ENCODE results near the gene AFG3L2. TPM values are rescaled to one million over a fixed set of nuclear protein-coding genes. Genes with fewer than 3 reads are reported as not detected.
A peak's percentile ranks its signal among the peaks of the same experiment; 100 is the strongest.

Gene AFG3L2
- total RNA-seq, 1 donor from 2014 or later: 46.7 TPM

DNA sequence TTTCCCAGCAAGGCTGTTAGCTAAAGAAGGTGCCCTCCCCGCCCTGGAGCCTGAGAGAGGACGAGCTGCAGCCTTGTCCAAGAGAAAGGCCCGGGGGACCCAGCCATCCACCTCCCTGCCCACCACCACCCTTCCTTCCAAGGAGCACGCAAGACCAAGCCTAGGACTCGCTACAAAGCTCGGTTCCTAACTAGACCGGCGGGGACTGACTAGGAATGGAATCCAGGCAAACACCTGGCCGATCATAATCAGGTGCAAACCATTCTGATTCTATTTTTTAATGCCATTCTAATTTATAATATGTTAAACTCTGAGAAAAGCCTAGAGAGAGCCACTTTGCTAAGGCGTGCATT lies 88.6 kb downstream of the AFG3L2 start:
- Mint-ChIP-seq H3K36me3 (ENCODE audit: low read depth, unreplicated experiment) (no peaks in the 10 kb centered on the region), H3K27ac (ENCODE audit: unreplicated experiment) (peak overlapping the region; percentile 95), H3K4me1 (ENCODE audit: low read depth, unreplicated experiment) (peaks cover 10% of the 10 kb centered on the region), H3K9me3 (ENCODE audit: unreplicated experiment) (no peaks in the 10 kb centered on the region), H3K4me3 (ENCODE audit: unreplicated experiment) (peak overlapping the region; percentile 76), H3K27me3 (ENCODE audit: low read depth, unreplicated experiment) (peaks cover 2% of the 10 kb centered on the region)
- Histone ChIP-seq H2AFZ (ENCODE audit: low read depth, low read length) (peak overlapping the region; percentile 91), H3K27me3 (ENCODE audit: insufficient read depth, low read length) (no peaks in the 10 kb centered on the region), H3K36me3 (ENCODE audit: insufficient read depth, low read length) (no peaks in the 10 kb centered on the region), H3K79me2 (ENCODE audit: insufficient read depth, low read length) (no peaks in the 10 kb centered on the region), H3K9me3 (ENCODE audit: insufficient read depth, low read depth, low read length) (no peaks in the 10 kb centered on the region), H3K4me2 (ENCODE audit: low read length) (peak overlapping the region; percentile 94), H3K4me3 (ENCODE audit: insufficient read depth, low read depth, low read length) (peak overlapping the region; percentile 62), H4K20me1 (ENCODE audit: insufficient read depth, low read length) (no peaks in the 10 kb centered on the region), H3K27ac (ENCODE audit: low read depth, low read length) (peak overlapping the region; percentile 89), H3K4me1 (ENCODE audit: insufficient read depth, low read length) (peaks cover 20% of the 10 kb centered on the region), H3K9ac (ENCODE audit: low read length) (peak overlapping the region; percentile 88)
- DNase-seq (ENCODE audit: low read depth) (no peak), FAIRE-seq (no peak)
- TF ChIP-seq, protein P1, sequence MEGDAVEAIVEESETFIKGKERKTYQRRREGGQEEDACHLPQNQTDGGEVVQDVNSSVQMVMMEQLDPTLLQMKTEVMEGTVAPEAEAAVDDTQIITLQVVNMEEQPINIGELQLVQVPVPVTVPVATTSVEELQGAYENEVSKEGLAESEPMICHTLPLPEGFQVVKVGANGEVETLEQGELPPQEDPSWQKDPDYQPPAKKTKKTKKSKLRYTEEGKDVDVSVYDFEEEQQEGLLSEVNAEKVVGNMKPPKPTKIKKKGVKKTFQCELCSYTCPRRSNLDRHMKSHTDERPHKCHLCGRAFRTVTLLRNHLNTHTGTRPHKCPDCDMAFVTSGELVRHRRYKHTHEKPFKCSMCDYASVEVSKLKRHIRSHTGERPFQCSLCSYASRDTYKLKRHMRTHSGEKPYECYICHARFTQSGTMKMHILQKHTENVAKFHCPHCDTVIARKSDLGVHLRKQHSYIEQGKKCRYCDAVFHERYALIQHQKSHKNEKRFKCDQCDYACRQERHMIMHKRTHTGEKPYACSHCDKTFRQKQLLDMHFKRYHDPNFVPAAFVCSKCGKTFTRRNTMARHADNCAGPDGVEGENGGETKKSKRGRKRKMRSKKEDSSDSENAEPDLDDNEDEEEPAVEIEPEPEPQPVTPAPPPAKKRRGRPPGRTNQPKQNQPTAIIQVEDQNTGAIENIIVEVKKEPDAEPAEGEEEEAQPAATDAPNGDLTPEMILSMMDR (IDR thresholded peaks at IDR 0.05; ENCODE audit: insufficient read depth, low read depth, low read length): no peak
- no peak for TF ChIP-seq EZH2 (IDR thresholded peaks at IDR 0.05; ENCODE audit: insufficient read depth, low read length)

DNA sequence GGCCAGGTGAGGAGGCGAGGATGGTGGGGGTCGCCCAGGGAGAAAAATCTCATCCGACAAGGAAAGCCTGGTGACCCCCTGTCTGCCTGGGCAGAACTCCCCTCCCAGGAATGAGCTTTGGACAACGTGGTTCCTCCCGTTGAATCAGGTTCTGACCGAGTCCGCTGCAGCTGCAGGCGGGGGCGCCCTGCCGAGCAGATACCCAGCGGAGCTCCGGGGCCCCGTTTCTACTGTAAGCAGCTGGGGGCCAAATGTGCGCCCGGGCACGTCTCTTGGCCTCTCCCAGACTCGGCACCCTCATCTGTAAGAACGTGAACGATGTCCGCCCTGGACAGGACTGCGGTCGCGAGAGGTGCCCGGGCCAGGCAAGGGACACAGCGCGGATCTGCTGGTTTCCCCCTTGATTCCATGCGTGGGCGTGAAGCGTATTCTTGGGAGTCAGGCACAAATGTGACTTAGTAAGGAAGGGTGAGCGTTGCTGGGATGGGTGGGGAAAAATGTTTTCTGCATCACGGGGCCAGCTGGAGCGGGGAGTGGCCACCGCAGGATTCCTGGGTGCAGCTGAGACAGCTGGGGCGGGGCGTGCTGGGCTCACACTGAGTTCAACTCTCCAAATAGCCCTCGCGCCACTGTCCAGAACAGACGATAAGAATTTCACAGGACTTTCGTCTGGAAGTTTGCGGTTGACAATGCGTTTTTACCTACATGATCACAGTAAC lies 89.2 kb downstream of the AFG3L2 start:
- H3K9me3 ChIP-seq (ENCODE audit: insufficient read depth, low read depth, low read length): no peaks in the 10 kb centered on the region
- peak overlapping the region; percentile 76 for H3K4me3 Mint-ChIP-seq (ENCODE audit: unreplicated experiment)
- H3K36me3 Mint-ChIP-seq (ENCODE audit: low read depth, unreplicated experiment): no peaks in the 10 kb centered on the region
- DNase-seq (ENCODE audit: low read depth) (peak; percentile 97), FAIRE-seq (peak; percentile 78)
- peak overlapping the region; percentile 89 for H3K27ac ChIP-seq (ENCODE audit: low read depth, low read length)
- no peaks in the 10 kb centered on the region for H3K36me3 ChIP-seq (ENCODE audit: insufficient read depth, low read length)
- TF ChIP-seq, protein P1 (IDR thresholded peaks at IDR 0.05; ENCODE audit: insufficient read depth, low read depth, low read length): no peak
- TF ChIP-seq EZH2 (IDR thresholded peaks at IDR 0.05; ENCODE audit: insufficient read depth, low read length): no peak
- H2AFZ ChIP-seq (ENCODE audit: low read depth, low read length): peak overlapping the region; percentile 91
- no peaks in the 10 kb centered on the region for H3K27me3 ChIP-seq (ENCODE audit: insufficient read depth, low read length)
- peak overlapping the region; percentile 94 for H3K4me2 ChIP-seq (ENCODE audit: low read length)
- peaks cover 25% of the 10 kb centered on the region for H3K4me1 ChIP-seq (ENCODE audit: insufficient read depth, low read length)
- peaks cover 14% of the 10 kb centered on the region for H3K4me1 Mint-ChIP-seq (ENCODE audit: low read depth, unreplicated experiment)
- H3K27me3 Mint-ChIP-seq (ENCODE audit: low read depth, unreplicated experiment): peaks cover 2% of the 10 kb centered on the region
- peak overlapping the region; percentile 88 for H3K9ac ChIP-seq (ENCODE audit: low read length)
- H3K27ac Mint-ChIP-seq (ENCODE audit: unreplicated experiment): peak overlapping the region; percentile 95
- H3K4me3 ChIP-seq (ENCODE audit: insufficient read depth, low read depth, low read length): peak overlapping the region; percentile 62
- no peaks in the 10 kb centered on the region for H4K20me1 ChIP-seq (ENCODE audit: insufficient read depth, low read length)
- H3K9me3 Mint-ChIP-seq (ENCODE audit: unreplicated experiment): no peaks in the 10 kb centered on the region
- H3K79me2 ChIP-seq (ENCODE audit: insufficient read depth, low read length): no peaks in the 10 kb centered on the region

DNA sequence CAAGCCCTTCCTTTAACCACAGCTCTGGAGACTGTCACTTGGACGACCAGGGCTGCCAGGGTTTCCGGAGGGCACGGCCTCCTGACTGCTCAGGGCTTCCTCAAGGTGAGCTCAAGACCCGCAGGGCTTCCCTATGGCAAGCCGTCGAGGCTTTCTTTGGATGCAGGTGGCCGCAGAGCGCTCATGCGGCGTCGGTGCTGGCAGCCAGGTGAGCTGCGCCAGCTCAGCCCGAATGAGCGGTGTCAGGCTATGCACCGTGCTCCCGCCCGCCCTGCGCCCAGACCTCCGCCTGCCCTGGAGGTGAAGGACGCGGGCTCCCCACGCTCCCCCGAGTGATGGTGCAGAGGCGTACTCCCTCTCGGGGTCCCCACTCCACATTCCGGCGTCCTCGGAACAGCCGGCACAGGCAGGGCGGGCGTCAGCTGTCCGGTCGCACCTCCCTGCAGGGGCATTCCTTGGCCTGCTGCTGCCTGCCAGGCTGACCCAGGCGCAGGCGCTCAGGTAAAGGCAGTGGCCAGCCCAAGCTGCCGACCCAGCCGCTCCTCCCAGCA lies 89.8 kb downstream of the AFG3L2 start:
- DNase-seq (ENCODE audit: low read depth) (no peak), FAIRE-seq (no peak)
- TF ChIP-seq, protein P1 (IDR thresholded peaks at IDR 0.05; ENCODE audit: insufficient read depth, low read depth, low read length): no peak
- no peak for TF ChIP-seq EZH2 (IDR thresholded peaks at IDR 0.05; ENCODE audit: insufficient read depth, low read length)
- peaks cover 31% of the 10 kb centered on the region for H3K4me1 ChIP-seq (ENCODE audit: insufficient read depth, low read length)
- H3K4me2 ChIP-seq (ENCODE audit: low read length): peak overlapping the region; percentile 94
- peak overlapping the region; percentile 88 for H3K9ac ChIP-seq (ENCODE audit: low read length)
- no peaks in the 10 kb centered on the region for H3K36me3 Mint-ChIP-seq (ENCODE audit: low read depth, unreplicated experiment)
- H3K27me3 Mint-ChIP-seq (ENCODE audit: low read depth, unreplicated experiment): peaks cover 2% of the 10 kb centered on the region
- peak overlapping the region; percentile 91 for H2AFZ ChIP-seq (ENCODE audit: low read depth, low read length)
- no peaks in the 10 kb centered on the region for H4K20me1 ChIP-seq (ENCODE audit: insufficient read depth, low read length)
- H3K9me3 Mint-ChIP-seq (ENCODE audit: unreplicated experiment): no peaks in the 10 kb centered on the region
- no peaks in the 10 kb centered on the region for H3K27me3 ChIP-seq (ENCODE audit: insufficient read depth, low read length)
- H3K27ac Mint-ChIP-seq (ENCODE audit: unreplicated experiment): peak overlapping the region; percentile 95
- peak overlapping the region; percentile 76 for H3K4me3 Mint-ChIP-seq (ENCODE audit: unreplicated experiment)
- H3K4me3 ChIP-seq (ENCODE audit: insufficient read depth, low read depth, low read length): peak overlapping the region; percentile 62
- H3K9me3 ChIP-seq (ENCODE audit: insufficient read depth, low read depth, low read length): no peaks in the 10 kb centered on the region
- H3K4me1 Mint-ChIP-seq (ENCODE audit: low read depth, unreplicated experiment): peaks cover 20% of the 10 kb centered on the region
- no peaks in the 10 kb centered on the region for H3K36me3 ChIP-seq (ENCODE audit: insufficient read depth, low read length)
- no peaks in the 10 kb centered on the region for H3K79me2 ChIP-seq (ENCODE audit: insufficient read depth, low read length)
- H3K27ac ChIP-seq (ENCODE audit: low read depth, low read length): peak overlapping the region; percentile 89

Data from astrocyte (in vitro differentiated cells and primary cell).